HG03025 (cell line): Measurements from ENCODE around the gene DHRS7B.
"Not testable (repeated sequence)": the region's sequence is repeated elsewhere in the genome, so short reads cannot be mapped to it uniquely, and the experiment has no call there.

Experiments
- ATAC-seq: cut with Tn5 transposase; IDR thresholded peaks from one replicate; pipeline ENCODE4 v1.9.1; 2021; ENCODE audit warnings: mild to moderate bottlenecking, moderate library complexity; ENCODE audit not compliant: unreplicated experiment, low FRiP score

Gene DHRS7B

DNA sequence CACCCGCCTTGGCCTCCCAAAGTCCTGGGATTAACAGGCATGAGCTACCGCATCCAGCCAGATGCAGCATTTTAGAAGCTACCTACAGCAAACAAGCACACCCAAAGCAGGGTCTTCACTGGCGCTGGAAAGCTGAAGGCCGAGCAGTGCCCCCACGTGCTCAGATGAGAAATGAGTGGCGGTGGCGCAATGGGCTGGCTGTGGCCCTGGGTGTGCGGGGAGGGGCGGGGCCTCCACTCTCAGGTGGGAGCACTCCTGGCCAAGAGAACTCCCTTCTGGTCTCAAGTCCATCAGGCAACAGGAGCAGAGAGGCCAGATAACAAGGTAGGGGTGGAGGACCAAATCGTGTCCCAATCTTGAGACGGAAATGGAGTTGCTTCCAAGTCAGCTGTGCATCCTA lies 75.1 kb downstream of the DHRS7B start:
- no peak for ATAC-seq

DNA sequence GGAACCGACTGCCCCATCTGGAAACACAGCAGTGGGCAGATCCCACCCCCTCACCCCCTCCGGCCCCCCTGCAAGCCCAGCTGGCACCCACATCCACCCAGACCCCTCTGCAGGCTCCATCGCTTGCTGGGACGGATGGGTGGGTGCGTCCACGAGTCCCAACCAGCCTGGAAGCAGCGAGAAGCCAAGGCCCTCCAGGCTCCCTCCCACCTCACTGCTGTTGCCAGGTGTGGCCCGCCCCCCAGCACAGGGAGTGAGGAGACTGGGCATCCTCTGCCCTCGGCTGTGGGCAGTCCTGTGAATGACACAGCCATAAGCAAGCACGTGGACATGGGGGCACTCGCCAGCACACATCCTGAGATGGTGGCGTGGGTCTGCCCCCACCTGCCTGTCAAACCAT lies 75.7 kb downstream of the DHRS7B start:
- no peak for ATAC-seq

DNA sequence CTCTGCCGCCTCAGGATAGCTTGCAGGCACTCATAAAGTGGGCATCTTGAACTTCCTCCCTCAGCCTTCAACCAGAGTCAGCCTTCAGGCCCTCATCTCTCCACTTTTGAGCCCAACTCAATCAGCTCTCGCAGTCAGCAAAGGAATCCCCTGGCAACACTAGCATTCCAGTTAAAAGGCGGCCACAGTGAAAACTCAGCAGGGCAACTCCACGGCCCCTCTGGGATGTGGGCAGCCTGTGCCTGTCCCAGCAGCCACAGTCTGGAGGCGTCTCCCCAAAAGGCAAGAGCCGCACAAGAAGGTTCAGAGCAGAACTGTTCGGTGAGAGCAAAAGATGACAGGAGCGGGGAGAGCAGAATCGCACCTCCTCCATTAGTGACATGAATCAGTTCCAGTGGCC lies 78.2 kb downstream of the DHRS7B start:
- no peak for ATAC-seq

DNA sequence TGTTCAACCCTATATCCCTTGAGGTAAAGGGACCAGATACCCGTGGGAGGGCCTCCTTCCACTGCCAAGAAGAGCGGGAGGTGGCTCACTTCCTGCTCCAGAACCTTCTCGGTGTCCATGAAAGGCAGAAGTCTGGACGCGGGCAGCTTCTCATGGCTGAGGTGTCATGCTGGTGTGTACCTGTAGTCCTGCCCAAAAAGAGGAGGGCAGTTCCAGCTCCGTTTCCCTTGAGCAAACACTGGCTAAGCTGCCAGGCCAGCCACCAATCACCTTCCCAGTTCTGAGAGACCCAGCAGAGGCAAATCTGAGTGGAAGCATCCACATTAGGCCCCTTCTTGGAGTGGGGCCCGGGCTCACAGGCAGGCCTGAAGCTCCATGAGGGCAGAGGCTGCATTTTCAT lies 81.6 kb downstream of the DHRS7B start:
- ATAC-seq: no peak

DNA sequence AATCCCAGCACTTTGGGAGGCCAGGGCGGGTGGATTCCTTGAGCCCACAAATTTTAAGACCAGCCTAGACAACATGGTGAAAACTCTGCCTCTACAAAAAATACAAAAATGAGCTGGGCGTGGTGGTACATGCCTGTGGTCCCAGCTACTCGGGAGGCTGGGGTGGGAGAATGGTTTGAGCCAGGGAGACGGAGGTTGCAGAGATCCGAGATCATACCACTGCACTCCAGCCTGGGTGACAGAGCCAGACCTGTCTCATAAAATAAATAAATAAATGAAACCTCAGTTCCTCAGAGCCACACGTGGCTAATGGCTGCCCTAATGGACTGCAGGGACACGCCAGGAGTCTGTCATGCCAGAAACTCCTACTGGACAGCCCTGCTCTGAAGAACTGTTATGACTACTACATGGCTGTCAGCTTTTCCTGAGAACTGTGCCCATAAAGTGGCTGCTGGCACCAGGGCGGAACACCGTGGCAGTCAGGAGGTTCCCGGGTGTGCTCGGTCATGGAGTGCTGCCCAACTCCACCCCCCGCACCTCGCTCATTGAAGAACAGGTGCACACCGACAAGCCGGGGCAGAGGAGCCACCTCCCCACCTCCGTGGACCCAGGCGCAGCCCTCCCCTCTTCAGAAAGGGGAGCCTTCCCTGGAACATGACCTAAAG lies 82.9 kb downstream of the DHRS7B start:
- no peak for ATAC-seq

DNA sequence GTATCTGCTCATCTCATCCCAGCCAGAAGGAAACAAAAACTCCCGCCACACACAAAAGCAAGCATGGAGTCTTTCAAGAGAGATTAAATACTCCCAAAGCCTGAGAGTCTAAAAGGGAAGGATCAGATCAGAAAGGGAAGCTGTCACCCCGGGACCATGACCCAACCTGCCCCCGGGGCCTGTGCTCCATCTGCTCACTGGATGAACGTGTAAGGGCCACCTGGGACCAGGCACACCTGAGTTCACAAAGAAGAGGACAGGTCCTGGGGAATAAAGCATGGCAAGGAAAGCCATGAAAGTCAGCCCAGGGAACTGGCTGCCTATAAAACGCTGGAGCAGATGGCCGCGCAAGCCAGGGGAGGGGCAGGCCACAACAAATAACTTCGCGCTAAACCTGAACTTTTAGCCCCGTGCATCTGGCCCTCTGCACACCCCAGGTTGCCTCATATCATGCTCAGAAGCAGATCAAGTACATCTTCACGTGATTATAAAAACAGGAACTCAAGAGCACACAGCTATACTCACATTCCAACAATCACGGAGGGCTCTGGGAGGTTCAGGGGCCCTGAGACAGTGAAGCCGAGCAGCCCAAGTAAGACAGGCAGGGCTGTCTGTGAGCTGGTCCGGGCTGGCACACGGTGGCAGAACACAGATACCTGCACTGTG lies 83.8 kb downstream of the DHRS7B start:
- no peak for ATAC-seq

DNA sequence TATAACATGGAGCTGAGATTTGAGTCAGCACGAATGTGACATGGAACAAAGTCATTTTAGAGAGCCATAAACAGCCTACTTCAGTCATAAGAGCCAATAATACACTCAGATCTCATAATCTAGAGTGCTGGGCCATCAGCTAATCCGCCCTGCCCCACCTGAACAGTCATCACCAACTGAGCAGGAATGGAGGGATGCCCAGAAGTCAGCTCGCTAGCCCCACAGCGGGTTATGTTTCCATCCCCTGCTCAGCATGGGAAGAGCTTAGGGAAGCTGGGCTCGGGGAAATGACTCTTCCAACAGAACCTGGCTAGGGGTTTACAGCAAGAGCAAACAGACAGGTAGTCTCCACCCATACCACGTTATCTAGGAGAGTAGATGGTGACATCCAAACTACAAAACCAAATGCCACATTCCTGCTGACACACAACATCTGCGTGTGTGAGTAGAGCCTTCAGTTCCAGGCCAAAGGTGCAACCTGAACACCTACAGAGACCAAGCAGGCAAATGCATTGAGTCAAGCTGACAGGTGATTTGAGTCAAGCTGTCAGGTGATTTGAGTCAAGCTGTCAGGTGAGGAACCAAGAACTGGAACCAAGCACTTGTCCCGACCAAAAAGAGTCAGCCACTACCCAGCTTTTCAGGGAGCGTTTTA lies 85.2 kb downstream of the DHRS7B start:
- ATAC-seq: no peak

DNA sequence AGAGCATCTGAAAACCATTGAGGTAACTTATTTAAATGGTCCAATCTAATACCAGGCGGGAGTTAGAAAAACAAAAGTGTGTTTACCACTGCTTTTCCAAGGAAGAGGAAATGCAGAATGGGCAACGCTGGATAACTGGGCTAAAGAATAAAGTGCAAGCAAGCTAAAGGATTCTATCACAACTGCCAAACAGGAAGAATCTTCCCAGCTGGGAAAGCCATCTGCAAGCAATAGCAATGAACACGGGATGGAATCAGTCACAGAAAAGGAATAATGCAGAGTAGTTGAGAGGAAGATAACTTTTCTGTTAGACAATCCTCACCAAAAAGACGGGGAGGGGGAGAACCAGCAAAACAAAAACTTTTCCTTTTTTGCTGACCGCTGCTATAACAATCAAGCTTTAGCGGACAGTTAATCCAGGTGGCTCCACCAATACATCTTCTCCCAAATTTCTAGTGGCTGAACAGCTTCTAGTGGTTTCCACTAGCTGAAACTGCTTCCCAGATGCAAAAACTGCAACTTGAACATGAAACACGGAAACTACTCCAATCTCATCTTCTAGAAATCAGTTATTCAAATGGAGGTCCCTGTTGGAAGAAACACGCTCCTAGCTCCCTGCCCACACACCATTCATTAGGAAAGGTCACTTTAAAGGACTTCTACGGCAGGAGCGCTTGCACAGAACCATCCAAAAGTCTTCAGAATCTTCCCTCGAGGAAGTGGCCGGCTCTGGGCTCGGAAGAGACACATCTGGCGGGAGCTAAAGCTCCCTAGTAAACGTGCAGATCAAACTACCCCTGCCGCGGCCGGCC lies 86.3 kb downstream of the DHRS7B start:
- ATAC-seq: no peak

DNA sequence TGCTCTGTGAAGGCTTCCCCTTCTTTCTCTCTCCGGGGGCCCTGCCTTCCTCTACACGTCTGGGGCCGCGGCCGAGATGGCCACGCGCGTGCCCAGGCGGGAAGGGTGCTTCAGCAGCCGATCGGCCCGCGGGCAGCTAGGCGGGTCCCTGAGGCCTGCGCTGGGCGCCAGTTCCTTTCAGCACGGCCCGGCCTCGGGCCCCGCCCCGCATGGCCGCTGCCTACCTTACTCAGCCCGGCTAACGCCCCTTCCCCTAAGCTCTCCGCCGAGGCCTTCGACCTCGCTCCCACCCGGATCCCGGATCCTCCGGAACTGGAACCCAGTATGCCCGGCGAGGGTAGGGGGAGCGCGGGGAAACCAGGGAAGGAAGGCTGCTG lies 86.9 kb downstream of the DHRS7B start:
- peak; percentile 11 for ATAC-seq

DNA sequence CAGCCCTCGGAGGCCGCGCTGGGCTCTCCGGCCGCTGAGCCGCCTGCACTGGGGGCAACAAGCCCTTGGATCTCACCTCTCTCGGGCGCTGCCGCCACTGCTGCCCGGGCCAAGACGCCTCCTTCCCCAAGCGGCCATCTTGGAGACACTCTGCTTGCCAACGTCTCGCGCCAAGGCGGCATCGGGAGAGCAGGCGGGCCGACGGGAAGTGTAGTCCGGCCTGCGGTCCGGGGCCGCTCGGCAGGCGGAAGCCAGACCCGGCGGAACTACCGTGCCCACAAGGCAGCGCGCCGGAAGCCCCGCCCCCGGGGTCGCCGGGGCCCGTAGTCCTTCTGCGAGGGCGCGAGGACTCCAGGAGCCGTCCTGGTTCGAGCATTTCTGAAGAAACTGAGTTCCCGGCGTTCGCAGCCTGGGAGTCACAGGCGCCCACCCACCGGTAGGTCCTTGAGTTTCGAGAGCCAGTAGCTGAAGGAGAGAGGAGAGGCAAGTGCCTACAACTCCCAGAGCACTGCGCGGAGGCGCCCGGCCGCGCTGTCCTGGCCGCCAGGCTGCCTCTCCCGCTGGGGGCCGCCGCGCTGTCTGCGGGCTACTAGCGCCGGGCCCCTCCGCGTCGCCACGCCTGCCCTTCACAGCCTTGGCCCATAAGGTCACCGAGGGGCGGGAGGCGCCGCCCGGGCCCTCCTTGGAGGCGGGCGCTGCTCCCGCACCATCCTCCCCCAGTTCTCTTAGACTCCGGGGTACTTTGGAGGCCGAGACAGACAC lies 87.4 kb downstream of the DHRS7B start, which contains the start of gene TMEM11:
Gene TMEM11 (minus strand): TSS at position 147 of the 762 bp plus-strand sequence. CDS start 9 bp downstream, at position 138.
- ATAC-seq: peak; percentile 84

DNA sequence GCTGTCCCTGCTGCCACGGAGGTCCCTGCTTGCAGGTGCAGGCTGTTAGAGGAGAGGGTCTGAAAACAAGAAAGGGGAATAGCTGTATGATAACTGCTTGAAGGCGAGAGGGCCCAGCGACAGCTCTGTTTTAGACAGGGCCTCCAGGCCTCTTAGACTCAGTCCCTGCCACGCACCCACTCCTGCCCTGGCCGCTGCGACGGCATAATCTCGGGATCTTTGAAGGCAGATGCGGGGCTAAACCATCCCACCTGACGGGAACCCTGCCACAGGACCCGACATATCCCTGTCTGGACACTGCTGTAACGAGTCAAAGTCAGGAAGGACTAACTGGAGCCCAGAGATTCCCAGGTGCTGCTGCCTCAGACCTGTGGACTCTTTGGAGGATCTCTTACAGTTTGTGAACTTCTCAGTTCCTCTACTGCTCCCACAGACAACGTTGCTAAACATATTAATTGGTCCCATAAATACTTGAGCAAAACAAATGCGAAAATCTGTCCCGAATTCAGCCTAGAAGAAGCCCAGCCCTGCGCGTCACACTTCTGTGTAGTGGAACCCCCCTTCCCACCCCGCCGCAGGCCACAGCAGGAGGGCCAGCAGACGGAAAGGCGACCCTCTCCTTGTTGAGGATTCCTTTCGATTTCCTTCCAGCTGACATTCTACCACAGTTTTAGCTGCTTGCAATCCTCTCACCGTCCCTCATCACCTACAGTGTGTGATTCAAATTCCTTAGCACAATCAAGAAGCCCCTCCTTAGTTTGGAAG lies 88.2 kb downstream of the DHRS7B start:
- peak; percentile 15 for ATAC-seq

DNA sequence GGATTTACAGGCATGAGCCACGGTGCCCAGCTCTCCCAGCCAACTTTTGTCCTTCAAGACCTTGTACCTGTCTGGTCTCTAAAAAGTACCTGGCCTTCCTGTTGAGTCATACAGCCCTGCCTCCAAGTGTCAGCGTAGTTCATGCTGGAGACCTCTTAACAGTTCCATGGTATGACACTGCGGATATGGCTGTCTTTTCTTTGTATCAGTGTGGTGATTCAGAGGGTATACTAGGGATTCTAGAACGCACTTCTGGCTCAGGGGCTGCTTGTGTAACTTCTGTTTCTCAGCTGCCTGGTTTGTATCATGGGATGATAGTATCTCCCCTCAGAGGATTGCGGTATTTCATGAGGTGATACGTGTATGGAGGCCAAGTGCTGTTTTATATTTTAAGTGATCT lies 89.2 kb downstream of the DHRS7B start:
- no peak for ATAC-seq

DNA sequence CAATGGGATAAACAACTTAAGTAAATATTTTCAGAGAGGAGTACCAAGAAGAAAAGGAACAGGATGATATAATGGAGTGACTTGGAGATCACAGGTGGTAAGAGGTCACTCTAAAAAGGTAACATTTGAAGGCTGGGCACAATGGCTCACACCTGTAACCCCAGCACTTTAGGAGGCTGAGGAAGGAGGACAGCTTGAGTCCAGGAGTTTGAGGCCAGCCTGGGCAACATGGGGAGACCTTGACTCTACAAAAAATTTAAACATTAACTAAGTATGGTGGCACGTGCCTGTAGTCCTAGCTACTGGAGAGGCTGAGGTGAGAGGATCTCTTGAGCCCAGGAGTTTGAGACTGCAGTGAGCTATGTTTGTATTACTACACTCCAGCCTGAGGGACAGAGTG lies 90.6 kb downstream of the DHRS7B start:
- no peak for ATAC-seq

DNA sequence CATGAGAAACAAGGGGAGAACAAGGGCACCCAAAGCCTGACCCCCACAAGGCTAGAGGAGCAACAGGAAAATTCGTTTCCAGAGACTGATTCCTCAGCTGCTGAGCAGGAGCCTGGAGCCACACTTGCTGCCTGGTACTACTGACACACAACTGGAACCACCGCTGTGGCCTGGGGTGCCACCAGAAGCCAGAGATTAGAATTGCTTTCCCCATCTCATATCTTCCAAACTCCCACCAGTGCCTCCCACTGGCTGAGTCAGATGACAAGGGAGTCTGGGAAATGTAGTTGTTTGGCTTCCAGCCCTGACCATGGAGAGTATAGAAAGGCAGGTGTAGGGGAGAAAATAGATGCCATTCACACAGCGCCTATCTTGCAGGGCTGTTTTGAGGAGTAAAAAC lies 91.3 kb downstream of the DHRS7B start:
- no peak for ATAC-seq

DNA sequence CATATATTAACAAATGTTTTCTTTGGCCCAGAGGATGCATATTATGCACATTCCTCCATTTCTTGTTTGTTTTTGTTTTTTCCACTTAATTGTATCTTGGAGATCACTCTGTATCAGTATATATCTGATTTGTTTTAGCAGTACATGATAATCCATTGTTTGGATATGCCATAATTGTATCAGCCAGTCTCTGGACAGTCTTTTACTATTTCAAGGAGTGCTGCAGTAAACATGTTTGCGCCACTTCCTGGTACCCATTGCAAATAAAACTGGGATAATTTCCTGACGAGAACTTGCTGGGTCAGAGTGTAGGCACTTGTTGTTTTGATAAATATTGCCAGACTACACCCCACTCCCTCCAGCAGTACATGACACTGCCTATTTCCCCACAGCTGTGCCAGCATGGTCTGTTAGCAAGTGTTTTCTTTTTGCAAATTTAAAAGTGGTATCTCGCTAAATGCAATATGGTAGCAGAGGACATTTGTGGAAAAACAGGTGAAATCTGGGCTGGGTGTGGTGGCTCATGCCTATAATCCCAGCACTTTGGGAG lies 92.1 kb downstream of the DHRS7B start:
- ATAC-seq: no peak

DNA sequence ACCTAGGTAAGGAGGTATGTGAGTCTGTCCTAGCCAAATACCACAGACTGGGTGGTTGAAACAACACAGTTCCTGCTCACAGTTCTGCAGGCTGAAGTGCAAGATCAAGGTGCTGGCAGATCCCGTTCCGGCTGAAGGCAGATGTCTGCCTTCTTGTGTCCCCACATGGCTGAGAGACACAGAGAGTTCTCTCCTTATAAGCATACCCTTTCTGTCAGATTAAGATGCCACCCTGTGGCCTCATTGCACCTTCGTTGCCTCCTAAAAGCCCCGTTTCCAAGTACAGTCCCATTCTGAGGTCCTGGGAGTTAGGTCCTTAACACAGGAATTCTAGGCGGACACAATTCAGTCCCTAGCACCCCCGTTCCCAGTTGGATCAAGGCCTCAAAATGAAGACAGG lies 96.3 kb downstream of the DHRS7B start:
- no peak for ATAC-seq

DNA sequence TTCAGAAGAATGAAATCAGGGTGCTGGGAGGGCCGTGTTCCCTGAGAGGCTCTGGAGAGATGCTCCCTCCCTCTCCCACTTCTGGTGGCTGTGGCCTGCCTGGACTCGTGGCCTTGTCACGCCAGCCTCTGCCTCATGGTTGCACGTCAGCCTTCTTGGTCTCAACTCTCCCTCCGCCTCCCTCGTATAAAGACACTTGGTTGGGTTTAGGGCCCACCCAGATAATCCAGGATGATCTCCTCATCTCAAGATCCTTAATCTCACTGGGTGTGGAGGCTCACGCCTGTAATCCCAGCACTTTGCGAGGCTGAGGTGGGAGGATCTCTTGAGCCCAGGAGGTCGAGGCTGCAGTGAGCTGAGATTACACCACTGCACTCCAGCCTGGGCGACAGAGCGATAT lies 100.5 kb downstream of the DHRS7B start:
- ATAC-seq: not testable (repeated sequence)

DNA sequence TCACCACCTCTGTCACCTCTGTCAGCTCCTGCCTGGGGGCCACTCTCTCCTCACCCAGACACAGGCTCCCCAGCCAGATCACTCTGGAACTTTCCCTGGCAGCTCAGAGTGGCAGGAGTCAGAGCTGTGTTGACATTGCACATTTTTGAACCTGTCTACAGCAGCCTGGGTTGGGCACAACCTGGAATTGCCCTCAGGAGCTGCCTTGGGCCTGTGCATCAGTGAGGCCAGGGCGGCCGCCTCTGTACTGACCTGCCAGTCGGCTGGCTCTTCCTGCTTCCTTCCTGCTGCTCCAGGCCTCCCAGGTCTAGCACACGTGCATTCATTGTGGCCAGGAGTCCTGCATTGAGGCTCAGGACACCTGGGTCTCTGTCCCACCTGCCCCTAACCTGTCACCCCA lies 101.3 kb downstream of the DHRS7B start:
- ATAC-seq: no peak

DNA sequence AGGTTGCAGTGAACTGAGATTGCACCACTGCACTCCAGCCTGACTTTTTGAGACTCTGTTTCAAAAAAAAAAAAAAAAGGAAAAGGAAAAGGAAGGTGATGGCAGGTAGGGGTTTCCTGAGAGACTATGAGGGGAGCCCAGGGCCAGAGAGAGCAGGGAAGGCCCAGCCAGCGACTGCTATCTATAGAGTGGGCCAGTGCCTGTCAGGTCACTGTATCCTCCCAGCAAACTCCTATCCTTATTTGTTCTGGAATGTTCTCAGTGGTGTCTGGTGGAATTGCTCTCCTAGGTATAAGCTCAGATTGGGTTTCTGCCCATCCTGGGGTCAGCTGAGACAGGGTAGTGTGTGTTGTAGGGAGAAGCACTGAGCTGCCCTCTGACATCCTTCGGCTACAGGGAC lies 102.1 kb downstream of the DHRS7B start:
- ATAC-seq: no peak
